Neural progenitor cell (in vitro differentiated cells): ENCODE data around the gene RAE1.

Experiments used
- CTCF ChIP-seq: fragments of 200-600 bp; sonication (generic); IDR thresholded peaks from 2 replicates; pipeline ENCODE4 v1.5.1; 2017; ENCODE audit warnings: antibody characterized with exemption, mild to moderate bottlenecking
- EZH2phosphoT487 ChIP-seq: fragments of 200-600 bp; sonication (generic); IDR thresholded peaks from 2 replicates; pipeline ENCODE4 v1.6.1; 2017; ENCODE audit warnings: antibody characterized with exemption

- TF ChIP-seq CTCF (no peak), EZH2phosphoT487 (no peak)
These were observed 859 bp upstream of the RAE1 start for GRCh38 chr20:57350081-57350710.
